C4-2B (cell line): ENCODE data around the gene EFR3B.

Source experiments
- CTCF ChIP-seq: fragments of 450-650 bp; conservative IDR thresholded peaks from 2 replicates; pipeline ENCODE4 v1.5.1; 2017; ENCODE audit warnings: mild to moderate bottlenecking
- ZFX ChIP-seq: fragments of 450-650 bp; IDR thresholded peaks from 2 replicates; pipeline ENCODE4 v1.6.1; 2017

GRCh38 chr2:25161055-25161781 is 119.3 kb downstream of the EFR3B start:
- no peak for TF ChIP-seq CTCF
- no peak for TF ChIP-seq ZFX
